A549 (cell line): Measurements from ENCODE around the gene CTXN3.

Source experiments
- BHLHE40 ChIP-seq: IDR thresholded peaks from 2 replicates; pipeline ENCODE4 v1.6.1; 2012; ENCODE audit warnings: low read depth, low read length, inconsistent platforms
- EP300 ChIP-seq, 2 experiments: fragments of >200 bp; sonication (Bioruptor Twin); formaldehyde crosslinking; IDR thresholded peaks; 2 replicates in 1 of 2; 3 replicates in 1 of 2; pipeline ENCODE4 v1.6.1; 2016 to 2017
- FOXS1 ChIP-seq: fragments of 250-450 bp; sonication (Bioruptor Pico); IDR thresholded peaks from 2 replicates; pipeline ENCODE4 v1.5.0; 2020; ENCODE audit warnings: mild to moderate bottlenecking, moderate library complexity
- JUNB ChIP-seq: fragments of >200 bp; sonication (Bioruptor Twin); formaldehyde crosslinking; IDR thresholded peaks from 2 replicates; pipeline ENCODE4 v1.6.1; 2016
- MAFK ChIP-seq: fragments of 450-650 bp; IDR thresholded peaks from 2 replicates; pipeline ENCODE4 v1.6.1; 2014; ENCODE audit not compliant: partially characterized antibody
- POLR2A ChIP-seq: IDR thresholded peaks from 2 replicates; pipeline ENCODE4 v1.6.1; 2012; ENCODE audit warnings: mild to moderate bottlenecking, low read length
- RFX5 ChIP-seq: fragments of 450-650 bp; IDR thresholded peaks from 2 replicates; pipeline ENCODE4 v1.7.1; 2014; ENCODE audit warnings: antibody characterized with exemption, mild to moderate bottlenecking, moderate library complexity
- SMC3 ChIP-seq: fragments of >200 bp; sonication (Bioruptor Twin); formaldehyde crosslinking; IDR thresholded peaks from 3 replicates; pipeline ENCODE4 v1.6.1; 2018; ENCODE audit warnings: inconsistent platforms
- ZC3H11A ChIP-seq: fragments of 450-650 bp; IDR thresholded peaks from 2 replicates; pipeline ENCODE4 v1.6.1; 2014; ENCODE audit warnings: antibody characterized with exemption, mild to moderate bottlenecking
- ZSCAN20 ChIP-seq: fragments of 250-450 bp; sonication (Bioruptor Pico); IDR thresholded peaks from 2 replicates; pipeline ENCODE4 v1.8.0; 2022; ENCODE audit warnings: mild to moderate bottlenecking, moderate library complexity
- TF ChIP-seq, protein P1 (sequence below): fragments of >200 bp; sonication (Bioruptor Twin); formaldehyde crosslinking; IDR thresholded peaks from 3 replicates; pipeline ENCODE4 v1.5.1; 2016

DNA sequence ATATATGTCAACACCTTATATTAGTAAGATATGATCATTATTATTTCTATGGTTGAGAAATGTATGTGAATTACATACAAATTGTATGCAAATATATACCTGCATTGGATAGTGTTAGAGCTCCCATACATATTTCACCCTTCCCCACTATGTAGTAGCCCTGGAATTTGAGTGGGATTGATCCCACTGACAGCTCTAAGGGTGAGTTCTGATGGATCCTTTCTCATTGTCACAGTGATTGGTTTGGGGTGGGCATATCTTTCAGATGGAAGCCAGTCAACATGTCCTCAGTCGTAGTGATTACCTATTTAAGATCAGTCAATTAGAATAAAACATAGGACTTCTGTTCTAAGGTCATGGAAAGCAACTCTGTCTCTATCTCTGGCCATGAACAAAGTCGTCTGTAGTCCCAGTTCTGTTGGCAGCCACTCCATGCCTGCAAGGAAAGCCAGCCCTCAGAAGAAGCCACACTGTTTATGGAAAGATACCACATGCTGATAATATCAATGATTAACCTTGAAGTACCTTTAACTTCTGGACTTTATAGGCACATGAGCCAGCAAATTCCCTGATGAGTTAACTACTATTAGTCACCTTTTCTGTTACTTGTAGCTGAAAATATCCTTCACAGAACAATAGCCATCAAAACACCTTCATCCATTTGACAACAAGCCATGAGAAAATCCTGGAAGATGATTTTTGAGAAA, 49.2 kb downstream of the CTXN3 start:
- TF ChIP-seq, protein P1, sequence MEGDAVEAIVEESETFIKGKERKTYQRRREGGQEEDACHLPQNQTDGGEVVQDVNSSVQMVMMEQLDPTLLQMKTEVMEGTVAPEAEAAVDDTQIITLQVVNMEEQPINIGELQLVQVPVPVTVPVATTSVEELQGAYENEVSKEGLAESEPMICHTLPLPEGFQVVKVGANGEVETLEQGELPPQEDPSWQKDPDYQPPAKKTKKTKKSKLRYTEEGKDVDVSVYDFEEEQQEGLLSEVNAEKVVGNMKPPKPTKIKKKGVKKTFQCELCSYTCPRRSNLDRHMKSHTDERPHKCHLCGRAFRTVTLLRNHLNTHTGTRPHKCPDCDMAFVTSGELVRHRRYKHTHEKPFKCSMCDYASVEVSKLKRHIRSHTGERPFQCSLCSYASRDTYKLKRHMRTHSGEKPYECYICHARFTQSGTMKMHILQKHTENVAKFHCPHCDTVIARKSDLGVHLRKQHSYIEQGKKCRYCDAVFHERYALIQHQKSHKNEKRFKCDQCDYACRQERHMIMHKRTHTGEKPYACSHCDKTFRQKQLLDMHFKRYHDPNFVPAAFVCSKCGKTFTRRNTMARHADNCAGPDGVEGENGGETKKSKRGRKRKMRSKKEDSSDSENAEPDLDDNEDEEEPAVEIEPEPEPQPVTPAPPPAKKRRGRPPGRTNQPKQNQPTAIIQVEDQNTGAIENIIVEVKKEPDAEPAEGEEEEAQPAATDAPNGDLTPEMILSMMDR: no peak
- TF ChIP-seq EP300 (IDR thresholded peaks at IDR 0.05) (no peak; a peak in 1 of 5 replicates), ZSCAN20 (CRISPR knock-in tag) (no peak), POLR2A (no peak), RFX5 (no peak), ZC3H11A (no peak), JUNB (peak; percentile 67), SMC3 (no peak), BHLHE40 (no peak), MAFK (peak; percentile 80), FOXS1 (CRISPR knock-in tag) (no peak)
